ENCODE data around the gene FZD2. TPM values are rescaled to one million over a fixed set of nuclear protein-coding genes. Genes with fewer than 3 reads are reported as not detected.
"Not testable (repeated sequence)": the region's sequence is repeated elsewhere in the genome, so short reads cannot be mapped to it uniquely, and the experiment has no call there.

Gene FZD2
- total and polyA plus RNA-seq, 9 of the 15 experiments (the other 6 are each of a cell fraction or from before 2014, with no cell fraction given), result 0.03 to 4.5 (median 1.1) TPM; not detected in 1

- TF ChIP-seq MGA (IDR thresholded peaks at IDR 0.05), result peak; percentile 83
- peak; percentile 51; the same call in 1 of the 2 replicates for TF ChIP-seq ARID3A (IDR thresholded peaks at IDR 0.05; ENCODE audit: borderline replicate concordance, low read depth, low read length)
- peak; percentile 10 to 52; a peak in 1 of 4 replicates for TF ChIP-seq SIN3A (IDR thresholded peaks at IDR 0.05; ENCODE audit: borderline replicate concordance in 2 of 2, control insufficient read depth in 1 of 2, low read depth in 2 of 2, low read length in 2 of 2)
- TF ChIP-seq SP1 (CRISPR knock-in tag; IDR thresholded peaks at IDR 0.05), result peak; percentile 49; the same call in 1 of the 2 replicates
- peak; percentile 49 for TF ChIP-seq VEZF1 (CRISPR knock-in tag; IDR thresholded peaks at IDR 0.05)
- 0 out of 2 replicates have a peak, but pooled peaks have one; percentile 30 for TF ChIP-seq TOE1 (IDR thresholded peaks at IDR 0.05; ENCODE audit: borderline replicate concordance)
- not testable (repeated sequence) for TF ChIP-seq TOE1 (CRISPR knock-in tag; IDR thresholded peaks at IDR 0.05; ENCODE audit: borderline replicate concordance, low read depth)
- peak; percentile 36; the same call in 1 of the 2 replicates for TF ChIP-seq GABPA (tag; conservative IDR thresholded peaks at IDR 0.05; ENCODE audit: low read depth)
- peak; percentile 42; the same call in 1 of the 2 replicates for TF ChIP-seq ATF7 (IDR thresholded peaks at IDR 0.05)
Observed at GRCh38 chr17:44511241-44512134, 45.8 kb upstream of the FZD2 start (continued).

All from K562 (cell line).